Lung (tissue), 12 donors: ENCODE measurements around the gene FGD5. TPM values are rescaled to one million over a fixed set of nuclear protein-coding genes. Genes with fewer than 3 reads are reported as not detected.

Source experiments
- ATAC-seq: fragments of 200-7000 bp; cut with Tn5 transposase; one replicate; pipeline ENCODE4 v1.9.1; 2020; ENCODE audit warnings: moderate number of reproducible peaks; ENCODE audit not compliant: insufficient read depth, low FRiP score
- DNase-seq, 3 donors: peaks; one replicate each; pipeline ENCODE4 v3.0.0-alpha.2; 2013 to 2017
- H3K27ac ChIP-seq, 2 donors: one replicate each; pipeline ENCODE4 v1.5.1; 2013; ENCODE audit warnings: mild to moderate bottlenecking in 2 of 2, moderate library complexity in 2 of 2, control low read depth in 1 of 2, inconsistent platforms in 1 of 2, low read depth in 1 of 2, low read length in 1 of 2
- H3K27me3 ChIP-seq, 3 donors: one replicate each; pipeline ENCODE4 v1.5.1; 2013; ENCODE audit warnings: low read length in 2 of 3; ENCODE audit not compliant: control insufficient read depth in 3 of 3, insufficient read depth in 3 of 3
- H3K36me3 ChIP-seq, 4 donors: one replicate each; pipeline ENCODE4 v1.5.1; 2013; ENCODE audit warnings: low read length in 4 of 4, mild to moderate bottlenecking in 1 of 4, moderate library complexity in 1 of 4; ENCODE audit not compliant: control insufficient read depth in 4 of 4, insufficient read depth in 4 of 4
- H3K4me1 ChIP-seq, 5 donors: one replicate each; pipeline ENCODE4 v1.5.1; 2013; ENCODE audit warnings: low read length in 5 of 5, mild to moderate bottlenecking in 2 of 5, moderate library complexity in 1 of 5; ENCODE audit not compliant: control insufficient read depth in 5 of 5, insufficient read depth in 5 of 5
- H3K4me3 ChIP-seq: one replicate; pipeline ENCODE4 v1.5.1; 2013; ENCODE audit warnings: mild to moderate bottlenecking, control low read depth, moderate library complexity
- H3K9ac ChIP-seq, 2 donors: one replicate each; pipeline ENCODE4 v1.5.1; 2013; ENCODE audit warnings: low read length in 2 of 2, control low read depth in 1 of 2; ENCODE audit not compliant: insufficient read depth in 1 of 2
- H3K9me3 ChIP-seq, 4 donors: one replicate each; pipeline ENCODE4 v1.5.1; 2013; ENCODE audit warnings: low read length in 3 of 4, mild to moderate bottlenecking in 1 of 4, moderate library complexity in 1 of 4; ENCODE audit not compliant: control insufficient read depth in 4 of 4, insufficient read depth in 3 of 4
- CTCF ChIP-seq: IDR thresholded peaks from 2 replicates; pipeline ENCODE4 v1.5.1; 2012; ENCODE audit warnings: mild to moderate bottlenecking; ENCODE audit errors: control extremely low read depth, extremely low read depth
- WGBS, 2 donors: extraction: QIAGEN DNeasy Blood & Tissue Kit; methylation state at CpG; one replicate each; pipeline ENCODE4 v1.1.7; 2013; 5-methylcytosine and 5-hydroxymethylcytosine counted together
- polyA plus RNA-seq, 2 donors: library from polyadenylated mRNA; stranded (reverse); fragments of 200-250 nt; gene quantifications; one replicate each; pipeline ENCODE4 v1.2.1, GENCODE V29; 2013
- total RNA-seq, 2 donors: library from RNA; depleted of rRNA in 1 of 2; stranded (reverse); fragments of >200 nt in 1 of 2; gene quantifications; one replicate each; pipeline ENCODE4 v1.2.1, GENCODE V29; 2014 to 2021
- donor health status: control.
- donor health status: control.
- donor health status: Bipolar disorder and iron deficiency.
- donor health status: healthy.
- donor health status: DM: yes; HTN: yes; CAD: no.

FGD5 gene
- total and polyA plus RNA-seq, 4 donors: 14.6 to 58.5 (median 32.2) TPM

GRCh38 chr3:14789640-14790285, 29.0 kb upstream of the FGD5 start:
- Histone ChIP-seq H3K4me3 (no peak overlapping the region), H3K27me3 (no peaks in the 10 kb centered on the region), H3K9ac (no peak overlapping the region), H3K9me3 (peaks cover 0 to 3% (median 1%) of the 10 kb centered on the region in 4 donors), H3K4me1 (peaks cover 0 to 3% (median 0%) of the 10 kb centered on the region in 5 donors), H3K27ac (no peak overlapping the region), H3K36me3 (no peaks in the 10 kb centered on the region)
- TF ChIP-seq CTCF: no peak
- no peak for ATAC-seq
- peak in 1 of 3 donors; percentile 3 for DNase-seq
- WGBS, 2 donors: 75 to 88% methylated on average over 10 of the region's 10 CpGs

- no peak overlapping the region for H3K27ac ChIP-seq
- DNase-seq: peak; percentile 70 to 72 (median 72)
- H3K36me3 ChIP-seq: no peaks in the 10 kb centered on the region
- peak; percentile 67 for TF ChIP-seq CTCF
- peak; percentile 59 for ATAC-seq
- H3K9ac ChIP-seq: peak overlapping the region in 1 of 2 donors; percentile 26
- WGBS, 2 donors: 26 to 40% methylated on average over 15 of the region's 15 CpGs
- H3K4me3 ChIP-seq: no peak overlapping the region
- peaks cover 0 to 3% (median 0%) of the 10 kb centered on the region in 5 donors for H3K4me1 ChIP-seq
- H3K27me3 ChIP-seq: no peaks in the 10 kb centered on the region
- H3K9me3 ChIP-seq: peaks cover 0 to 1% (median 0%) of the 10 kb centered on the region in 4 donors
Measured at GRCh38 chr3:14791343-14791945, 27.3 kb upstream of the FGD5 start.

- Histone ChIP-seq H3K9ac (no peak overlapping the region), H3K4me3 (no peak overlapping the region), H3K9me3 (peaks cover 0 to under 1% (median 0%) of the 10 kb centered on the region in 4 donors), H3K36me3 (no peaks in the 10 kb centered on the region), H3K4me1 (peaks cover 0 to 3% (median 0%) of the 10 kb centered on the region in 5 donors), H3K27ac (no peak overlapping the region), H3K27me3 (no peaks in the 10 kb centered on the region)
- WGBS, 2 donors: 86 to 89% methylated on average over 9 of the region's 9 CpGs
- no peak for TF ChIP-seq CTCF
- no peak for DNase-seq
- no peak for ATAC-seq
Measured at GRCh38 chr3:14792691-14793121, 26.1 kb upstream of the FGD5 start.
